ENCODE results near the gene EZH1.

Gene EZH1

GRCh38 chr17:42744806-42745617, at the start of gene EZH1:
Gene EZH1 (minus strand): TSS chr17:42745040. CDS start chr17:42728941, 16,099 bp downstream.
- TF ChIP-seq, protein P1, sequence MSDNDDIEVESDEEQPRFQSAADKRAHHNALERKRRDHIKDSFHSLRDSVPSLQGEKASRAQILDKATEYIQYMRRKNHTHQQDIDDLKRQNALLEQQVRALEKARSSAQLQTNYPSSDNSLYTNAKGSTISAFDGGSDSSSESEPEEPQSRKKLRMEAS (IDR thresholded peaks at IDR 0.05): peak; percentile 100
- no peak for TF ChIP-seq CEBPB (IDR thresholded peaks at IDR 0.05)
- no peak for TF ChIP-seq RAD21 (IDR thresholded peaks at IDR 0.05; ENCODE audit: low read depth)
- TF ChIP-seq TCF12 (IDR thresholded peaks at IDR 0.05; ENCODE audit: low read depth): peak; percentile 58; the same call in 1 of the 2 replicates
- no peak; the same call in 1 of the 2 replicates for TF ChIP-seq TAF1 (IDR thresholded peaks at IDR 0.05; ENCODE audit: low read depth)
- peak; percentile 84 for TF ChIP-seq ZBTB7A (IDR thresholded peaks at IDR 0.05; ENCODE audit: low read depth)
- no peak for TF ChIP-seq NFIC (IDR thresholded peaks at IDR 0.05)
- TF ChIP-seq, protein P2, sequence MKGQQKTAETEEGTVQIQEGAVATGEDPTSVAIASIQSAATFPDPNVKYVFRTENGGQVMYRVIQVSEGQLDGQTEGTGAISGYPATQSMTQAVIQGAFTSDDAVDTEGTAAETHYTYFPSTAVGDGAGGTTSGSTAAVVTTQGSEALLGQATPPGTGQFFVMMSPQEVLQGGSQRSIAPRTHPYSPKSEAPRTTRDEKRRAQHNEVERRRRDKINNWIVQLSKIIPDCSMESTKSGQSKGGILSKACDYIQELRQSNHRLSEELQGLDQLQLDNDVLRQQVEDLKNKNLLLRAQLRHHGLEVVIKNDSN (IDR thresholded peaks at IDR 0.05): no peak; the same call in 1 of the 2 replicates
- TF ChIP-seq YY1 (IDR thresholded peaks at IDR 0.05; ENCODE audit: low read depth): peak; percentile 46; the same call in 1 of the 2 replicates
- no peak for TF ChIP-seq FOXM1 (IDR thresholded peaks at IDR 0.05; ENCODE audit: borderline replicate concordance, low read depth)
- no peak for TF ChIP-seq REST (IDR thresholded peaks at IDR 0.05; ENCODE audit: low read depth)
- TF ChIP-seq TEAD4 (IDR thresholded peaks at IDR 0.05): no peak
- no peak for TF ChIP-seq CREB1 (IDR thresholded peaks at IDR 0.05; ENCODE audit: low read depth)
- TF ChIP-seq EP300 (IDR thresholded peaks at IDR 0.05; ENCODE audit: borderline replicate concordance): no peak
- TF ChIP-seq EGR1 (IDR thresholded peaks at IDR 0.05): no peak

DNA sequence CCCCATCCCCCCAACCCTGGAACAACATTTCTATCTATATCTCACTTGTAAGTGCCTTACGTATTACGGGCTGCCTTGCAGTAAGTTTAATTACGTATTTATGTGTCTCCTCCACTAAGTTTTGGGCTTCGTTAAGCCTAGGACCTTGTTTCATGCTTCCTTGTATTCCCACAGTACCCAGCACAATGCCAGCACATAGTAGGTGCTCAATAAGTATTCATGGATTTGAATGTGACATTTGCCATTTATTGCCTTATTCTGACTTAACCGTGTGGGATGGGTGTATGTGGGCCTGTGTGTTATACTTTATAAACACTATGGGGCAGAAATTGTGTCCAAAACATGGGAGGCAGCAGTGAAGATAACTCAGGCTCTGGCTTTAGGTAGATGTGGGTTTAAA, 47.7 kb upstream of the EZH1 start:
- TF ChIP-seq TCF12 (IDR thresholded peaks at IDR 0.05; ENCODE audit: low read depth) (no peak), RAD21 (IDR thresholded peaks at IDR 0.05; ENCODE audit: low read depth) (no peak), YY1 (IDR thresholded peaks at IDR 0.05; ENCODE audit: low read depth) (no peak), EGR1 (IDR thresholded peaks at IDR 0.05) (no peak), EP300 (IDR thresholded peaks at IDR 0.05; ENCODE audit: borderline replicate concordance) (no peak), FOXM1 (IDR thresholded peaks at IDR 0.05; ENCODE audit: borderline replicate concordance, low read depth) (no peak), TEAD4 (IDR thresholded peaks at IDR 0.05) (no peak), NFIC (IDR thresholded peaks at IDR 0.05) (no peak), CEBPB (IDR thresholded peaks at IDR 0.05) (no peak), CREB1 (IDR thresholded peaks at IDR 0.05; ENCODE audit: low read depth) (no peak), ZBTB7A (IDR thresholded peaks at IDR 0.05; ENCODE audit: low read depth) (no peak), TAF1 (IDR thresholded peaks at IDR 0.05; ENCODE audit: low read depth) (no peak), REST (IDR thresholded peaks at IDR 0.05; ENCODE audit: low read depth) (no peak)
- TF ChIP-seq, protein P1 (IDR thresholded peaks at IDR 0.05): no peak
- TF ChIP-seq, protein P2 (IDR thresholded peaks at IDR 0.05): no peak

DNA sequence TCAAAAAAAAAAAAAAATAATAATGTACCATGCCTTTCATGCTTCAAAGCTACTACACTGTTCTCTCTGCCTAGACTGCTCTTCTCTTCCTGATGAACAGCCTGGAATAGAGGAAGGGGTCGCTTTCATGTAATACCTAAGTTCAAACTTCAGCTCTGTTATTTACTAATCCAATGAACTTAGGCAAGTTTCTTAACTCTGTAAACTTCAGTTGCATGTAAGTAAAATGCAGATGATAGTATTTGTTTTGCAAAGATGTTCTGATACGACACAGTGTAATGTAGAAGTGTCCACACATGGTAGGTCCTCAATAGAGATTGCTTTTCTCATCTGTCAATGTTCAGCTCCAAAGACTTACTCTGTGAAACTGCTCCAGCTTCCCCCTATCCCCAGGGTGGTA, 47.1 kb upstream of the EZH1 start:
- TF ChIP-seq CREB1 (IDR thresholded peaks at IDR 0.05; ENCODE audit: low read depth) (no peak), NFIC (IDR thresholded peaks at IDR 0.05) (no peak), RAD21 (IDR thresholded peaks at IDR 0.05; ENCODE audit: low read depth) (no peak), TCF12 (IDR thresholded peaks at IDR 0.05; ENCODE audit: low read depth) (no peak), YY1 (IDR thresholded peaks at IDR 0.05; ENCODE audit: low read depth) (no peak), TEAD4 (IDR thresholded peaks at IDR 0.05) (no peak), EP300 (IDR thresholded peaks at IDR 0.05; ENCODE audit: borderline replicate concordance) (no peak), CEBPB (IDR thresholded peaks at IDR 0.05) (no peak), ZBTB7A (IDR thresholded peaks at IDR 0.05; ENCODE audit: low read depth) (no peak), FOXM1 (IDR thresholded peaks at IDR 0.05; ENCODE audit: borderline replicate concordance, low read depth) (no peak), EGR1 (IDR thresholded peaks at IDR 0.05) (no peak), REST (IDR thresholded peaks at IDR 0.05; ENCODE audit: low read depth) (no peak), TAF1 (IDR thresholded peaks at IDR 0.05; ENCODE audit: low read depth) (no peak)
- TF ChIP-seq, protein P2 (IDR thresholded peaks at IDR 0.05): no peak
- TF ChIP-seq, protein P1 (IDR thresholded peaks at IDR 0.05): no peak

All from Ishikawa (cell line).